GM23248 (cell line): Measurements from ENCODE around the gene QPRT. TPM values are rescaled to one million over a fixed set of nuclear protein-coding genes. Genes with fewer than 3 reads are reported as not detected.

Experiments
- DNase-seq: peaks from one replicate; pipeline ENCODE4 v3.0.0-alpha.2; 2015
- H2AFZ ChIP-seq: fragments of 200-600 bp; sonication (generic); 2 replicates; pipeline ENCODE4 v1.6.1; 2016; ENCODE audit warnings: antibody characterized with exemption
- H3F3A ChIP-seq: fragments of 200-600 bp; sonication (generic); 2 replicates; pipeline ENCODE4 v1.6.1; 2016; ENCODE audit warnings: mild to moderate bottlenecking, antibody characterized with exemption, mixed run types; ENCODE audit not compliant: insufficient read depth
- H3K27ac ChIP-seq: fragments of 200-600 bp; sonication (generic); 2 replicates; pipeline ENCODE4 v1.5.1; 2016; ENCODE audit warnings: mild to moderate bottlenecking
- H3K27me3 ChIP-seq: fragments of 200-600 bp; sonication (generic); replicated peaks from 2 replicates; pipeline ENCODE4 v1.6.1; 2016; ENCODE audit warnings: mild to moderate bottlenecking; ENCODE audit not compliant: insufficient read depth
- H3K36me3 ChIP-seq: fragments of 200-600 bp; sonication (generic); 2 replicates; pipeline ENCODE4 v1.6.1; 2016; ENCODE audit warnings: low read depth, mild to moderate bottlenecking
- H3K4me1 ChIP-seq: fragments of 200-600 bp; sonication (generic); 2 replicates; pipeline ENCODE4 v1.6.1; 2016; ENCODE audit warnings: mild to moderate bottlenecking; ENCODE audit not compliant: insufficient read depth
- H3K4me2 ChIP-seq: fragments of 200-600 bp; sonication (generic); one replicate; pipeline ENCODE4 v1.6.1; 2016; ENCODE audit warnings: mild to moderate bottlenecking; ENCODE audit not compliant: unreplicated experiment
- H3K4me3 ChIP-seq: fragments of 200-600 bp; sonication (generic); 2 replicates; pipeline ENCODE4 v1.5.1; 2016; ENCODE audit warnings: mild to moderate bottlenecking
- H3K79me2 ChIP-seq: fragments of 200-600 bp; sonication (generic); 2 replicates; pipeline ENCODE4 v1.6.1; 2016; ENCODE audit warnings: mild to moderate bottlenecking; ENCODE audit not compliant: insufficient read depth
- H3K9ac ChIP-seq: fragments of 200-600 bp; sonication (generic); 2 replicates; pipeline ENCODE4 v1.6.1; 2016; ENCODE audit warnings: mild to moderate bottlenecking
- H3K9me2 ChIP-seq: fragments of 200-600 bp; sonication (generic); 2 replicates; pipeline ENCODE4 v1.6.1; 2016; ENCODE audit warnings: mixed run types, mild to moderate bottlenecking, moderate library complexity; ENCODE audit not compliant: insufficient read depth
- H3K9me3 ChIP-seq: fragments of 200-600 bp; sonication (generic); one replicate; pipeline ENCODE4 v1.6.1; 2017; ENCODE audit warnings: low read depth
- H4K20me1 ChIP-seq: fragments of 200-600 bp; sonication (generic); 2 replicates; pipeline ENCODE4 v1.6.0; 2016; ENCODE audit not compliant: insufficient read depth
- EZH2 ChIP-seq: fragments of 200-600 bp; sonication (generic); IDR thresholded peaks from 2 replicates; pipeline ENCODE4 v1.6.1; 2018; ENCODE audit warnings: antibody characterized with exemption, mild to moderate bottlenecking; ENCODE audit not compliant: insufficient read depth, poor library complexity, severe bottlenecking
- EZH2phosphoT487 ChIP-seq: fragments of 200-600 bp; sonication (generic); IDR thresholded peaks from 2 replicates; pipeline ENCODE4 v1.6.1; 2018; ENCODE audit warnings: antibody characterized with exemption, moderate library complexity, mild to moderate bottlenecking, low read depth; ENCODE audit not compliant: insufficient read depth
- WGBS, 2 experiments: methylation state at CpG; one replicate each; pipeline ENCODE4 v1.1.6; 2015 to 2017; ENCODE audit warnings: low lambda C conversion rate in 2 of 2, low coverage in 1 of 2; ENCODE audit errors: missing lambda C conversion rate in 2 of 2; 5-methylcytosine and 5-hydroxymethylcytosine counted together
- in situ Hi-C: fragments of 300-500 bp; cut with MboI; formaldehyde crosslinking; loops from 2 replicates; pipeline ENCODE4 v1.15.0; 2020
- polyA plus RNA-seq: library from polyadenylated mRNA; unstranded; fragments of >200 nt; fragmentation: Nextera tagmentation; extraction: Ambion mirVana; gene quantifications from 2 replicates; pipeline ENCODE4 v1.2.1, GENCODE V29; 2016
- total RNA-seq: library from RNA; depleted of rRNA; stranded (reverse); fragments of >200 nt; shearing (Covaris generic); gene quantifications from 2 replicates; pipeline ENCODE4 v1.2.3, GENCODE V29; 2014

Gene QPRT
- total and polyA plus RNA-seq, 2 experiments from 2014 or later, result 0.32 to 0.85 TPM

GRCh38 chr16:29698042-29698441 lies 19.1 kb downstream of the QPRT start:
- no peak for DNase-seq
- in situ Hi-C loops, result no loop called here

DNA sequence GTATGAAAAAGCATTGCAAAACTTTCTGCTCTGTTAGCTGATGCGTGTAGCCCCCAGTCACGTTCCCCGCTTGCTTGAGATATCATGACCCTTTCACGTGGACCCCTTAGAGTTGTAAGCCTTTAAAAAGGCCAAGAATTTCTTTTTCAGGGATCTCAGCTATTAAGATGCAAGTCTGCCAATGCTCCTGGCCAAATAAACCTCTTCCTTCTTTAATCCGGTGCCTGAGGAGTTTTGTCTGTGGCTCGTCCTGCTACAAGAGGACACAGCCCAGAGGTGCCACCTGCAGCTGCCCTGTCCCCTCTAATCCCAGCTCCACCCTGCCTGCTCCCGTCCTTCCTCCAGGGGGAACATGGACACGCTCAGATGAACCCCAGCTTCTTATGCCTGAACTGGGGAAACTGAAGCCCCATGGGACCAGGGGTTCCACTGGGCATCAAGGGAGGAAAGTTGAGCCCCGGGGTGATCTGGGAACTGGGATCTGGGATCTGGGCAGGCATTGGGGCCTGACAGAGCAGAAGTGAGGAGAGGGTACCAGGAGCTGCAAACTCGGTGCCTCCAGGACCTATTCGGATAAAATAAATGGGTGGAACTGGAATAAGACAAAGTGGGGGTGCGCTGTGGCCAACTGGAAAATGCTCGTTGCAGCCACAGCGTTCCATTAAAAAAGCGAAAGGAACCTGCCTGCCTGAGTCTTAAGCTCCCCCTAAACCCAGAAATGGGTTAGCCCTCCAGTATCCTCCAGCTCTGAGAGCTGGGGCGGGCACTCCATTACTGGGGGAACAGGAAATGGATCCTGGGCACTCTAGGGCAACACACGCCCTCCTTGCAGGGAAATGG lies 19.7 kb downstream of the QPRT start:
- no peak overlapping the region for H3K4me2 ChIP-seq
- no peak overlapping the region for H2AFZ ChIP-seq
- no peaks in the 10 kb centered on the region for H4K20me1 ChIP-seq
- no peak overlapping the region for H3K27ac ChIP-seq
- H3K9me3 ChIP-seq, result no peaks in the 10 kb centered on the region
- WGBS, 2 experiments, result 72 to 74% methylated on average over 17 of the region's 17 CpGs
- no peaks in the 10 kb centered on the region for H3K36me3 ChIP-seq
- TF ChIP-seq EZH2, result no peak
- TF ChIP-seq EZH2phosphoT487, result no peak
- H3K79me2 ChIP-seq, result no peaks in the 10 kb centered on the region
- H3K4me1 ChIP-seq, result no peaks in the 10 kb centered on the region
- no peak for DNase-seq
- no peak overlapping the region for H3K4me3 ChIP-seq
- no peaks in the 10 kb centered on the region; the same call in 1 of the 2 replicates for H3K27me3 ChIP-seq
- no peaks in the 10 kb centered on the region for H3K9me2 ChIP-seq
- H3K9ac ChIP-seq, result no peak overlapping the region
- in situ Hi-C loops, result no loop called here
- H3F3A ChIP-seq, result no peaks in the 10 kb centered on the region

More at GRCh38 chr16:29698042-29698441, 19.1 kb downstream of the QPRT start:
- H3K4me2 ChIP-seq, result no peak overlapping the region
- H3K4me3 ChIP-seq, result no peak overlapping the region
- no peaks in the 10 kb centered on the region for H3K79me2 ChIP-seq
- H4K20me1 ChIP-seq, result no peaks in the 10 kb centered on the region
- WGBS, 2 experiments, result 60 to 69% methylated on average over 2 of the region's 2 CpGs
- H2AFZ ChIP-seq, result no peak overlapping the region
- no peaks in the 10 kb centered on the region; the same call in 1 of the 2 replicates for H3K27me3 ChIP-seq
- H3K4me1 ChIP-seq, result no peaks in the 10 kb centered on the region
- H3K9me3 ChIP-seq, result no peaks in the 10 kb centered on the region
- H3K9me2 ChIP-seq, result no peaks in the 10 kb centered on the region
- no peaks in the 10 kb centered on the region for H3F3A ChIP-seq
- TF ChIP-seq EZH2, result no peak
- no peak for TF ChIP-seq EZH2phosphoT487
- H3K9ac ChIP-seq, result no peak overlapping the region
- no peak overlapping the region for H3K27ac ChIP-seq
- no peaks in the 10 kb centered on the region for H3K36me3 ChIP-seq

GRCh38 chr16:29699324-29700219 lies 20.6 kb downstream of the QPRT start:
- Histone ChIP-seq H3K4me2 (no peak overlapping the region), H3F3A (no peaks in the 10 kb centered on the region), H3K27me3 (no peaks in the 10 kb centered on the region; the same call in 1 of the 2 replicates), H3K79me2 (no peaks in the 10 kb centered on the region), H3K4me1 (no peaks in the 10 kb centered on the region), H3K4me3 (no peak overlapping the region), H2AFZ (no peak overlapping the region), H3K27ac (no peak overlapping the region), H3K9me3 (no peaks in the 10 kb centered on the region), H3K36me3 (no peaks in the 10 kb centered on the region), H3K9me2 (no peaks in the 10 kb centered on the region), H3K9ac (no peak overlapping the region), H4K20me1 (no peaks in the 10 kb centered on the region)
- DNase-seq, result no peak
- no peak for TF ChIP-seq EZH2
- in situ Hi-C loops, result loop anchor here (10.0 kb wide), 1 partner anchor 325 kb away; the partner anchor contains the start of gene C16orf92
- WGBS, 2 experiments, result 67 to 68% methylated on average over 11 of the region's 11 CpGs

DNA sequence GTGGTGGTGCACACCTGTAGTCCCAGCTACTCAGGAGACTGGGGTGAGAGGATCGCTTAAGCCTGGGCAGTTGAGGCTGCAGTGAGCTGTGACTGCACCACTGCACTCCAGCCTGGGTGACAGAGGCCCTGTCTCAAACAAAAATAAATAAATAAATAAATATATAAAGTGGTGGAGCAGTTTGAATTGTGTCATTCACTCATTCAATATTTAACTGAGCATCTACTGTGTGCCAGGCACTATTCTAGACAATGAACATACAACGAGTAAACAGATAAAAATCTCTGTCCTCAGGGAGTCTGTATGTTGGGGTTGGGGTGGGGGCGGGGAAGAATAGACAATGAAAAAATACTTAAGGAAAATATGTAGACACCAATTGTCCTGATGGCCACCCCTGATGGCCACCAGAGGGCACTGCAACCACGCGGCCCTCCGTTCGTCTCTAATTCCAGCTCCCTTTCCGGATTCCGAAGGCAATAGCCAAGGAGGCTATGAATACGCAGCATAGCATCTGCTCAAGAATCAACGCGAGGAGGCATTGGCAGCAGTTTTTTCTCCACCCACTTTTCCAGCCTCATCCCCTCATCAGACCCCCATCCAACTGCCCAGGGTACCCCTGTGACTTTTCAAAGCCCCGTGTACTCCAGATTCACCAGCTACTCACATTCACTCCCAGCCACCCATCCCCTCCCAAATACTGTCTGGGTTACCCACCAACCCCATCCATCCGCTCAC lies 21.4 kb downstream of the QPRT start:
- no peaks in the 10 kb centered on the region for H3K9me3 ChIP-seq
- H3K4me2 ChIP-seq, result no peak overlapping the region
- H3K4me3 ChIP-seq, result no peak overlapping the region
- H2AFZ ChIP-seq, result no peak overlapping the region
- peak; percentile 94 for DNase-seq
- no peaks in the 10 kb centered on the region for H3K79me2 ChIP-seq
- H3K9ac ChIP-seq, result no peak overlapping the region
- H3K4me1 ChIP-seq, result no peaks in the 10 kb centered on the region
- H3K36me3 ChIP-seq, result no peaks in the 10 kb centered on the region
- H3K27ac ChIP-seq, result no peak overlapping the region
- no peaks in the 10 kb centered on the region for H4K20me1 ChIP-seq
- no peaks in the 10 kb centered on the region for H3K9me2 ChIP-seq
- H3K27me3 ChIP-seq, result no peaks in the 10 kb centered on the region; the same call in 1 of the 2 replicates
- TF ChIP-seq EZH2phosphoT487 (no peak), EZH2 (no peak)
- no peaks in the 10 kb centered on the region for H3F3A ChIP-seq
- 5% methylated on average over 12 to 14 of the region's 14 CpGs for WGBS, 2 experiments
- in situ Hi-C loops, result loop anchor here (10.0 kb wide), 1 partner anchor 324 kb away; the partner anchor contains the start of gene C16orf92
